Parathyroid adenoma (tissue), 2 donors: Measurements from ENCODE around the gene SH3GL2.

Experiments
- H2AFZ ChIP-seq: fragments of 300-600 bp; sonication (generic); one replicate; pipeline ENCODE4 v1.7.0; 2017; ENCODE audit warnings: antibody characterized with exemption, mild to moderate bottlenecking
- H3K27ac ChIP-seq: fragments of 300-600 bp; sonication (generic); one replicate; pipeline ENCODE4 v1.7.0; 2017
- H3K27me3 ChIP-seq: fragments of 300-600 bp; sonication (generic); one replicate; pipeline ENCODE4 v1.7.0; 2017; ENCODE audit warnings: low read length; ENCODE audit not compliant: control insufficient read depth, insufficient read depth
- H3K36me3 ChIP-seq: fragments of 300-600 bp; sonication (generic); one replicate; pipeline ENCODE4 v1.7.0; 2017; ENCODE audit warnings: low read length; ENCODE audit not compliant: control insufficient read depth, insufficient read depth
- H3K4me1 ChIP-seq: fragments of 300-600 bp; sonication (generic); one replicate; pipeline ENCODE4 v1.7.0; 2017; ENCODE audit warnings: control low read depth
- H3K4me2 ChIP-seq: fragments of 300-600 bp; sonication (generic); one replicate; pipeline ENCODE4 v1.7.0; 2017; ENCODE audit warnings: low read length
- H3K4me3 ChIP-seq: fragments of 300-600 bp; sonication (generic); one replicate; pipeline ENCODE4 v1.7.0; 2017; ENCODE audit warnings: low read depth, low read length
- H3K79me2 ChIP-seq: fragments of 300-600 bp; sonication (generic); one replicate; pipeline ENCODE4 v1.7.0; 2017; ENCODE audit warnings: control low read depth
- H3K9ac ChIP-seq: fragments of 300-600 bp; sonication (generic); one replicate; pipeline ENCODE4 v1.7.0; 2017; ENCODE audit warnings: mild to moderate bottlenecking
- H3K9me3 ChIP-seq: fragments of 300-600 bp; sonication (generic); one replicate; pipeline ENCODE4 v1.7.0; 2017; ENCODE audit warnings: low read length; ENCODE audit not compliant: control insufficient read depth
- CTCF ChIP-seq: fragments of 300-600 bp; sonication (generic); IDR thresholded peaks from one replicate; pipeline ENCODE4 v1.7.0; 2017; ENCODE audit warnings: antibody characterized with exemption, mild to moderate bottlenecking
- donor health status: primary hyperparathyroidism.

SH3GL2 gene

GRCh38 chr9:17739022-17739421 lies 160.2 kb downstream of the SH3GL2 start:
- no peak for TF ChIP-seq CTCF
- no peaks in the 10 kb centered on the region for H3K79me2 ChIP-seq
- H2AFZ ChIP-seq: no peak overlapping the region
- H3K27me3 ChIP-seq: no peaks in the 10 kb centered on the region
- H3K4me3 ChIP-seq: no peak overlapping the region
- no peaks in the 10 kb centered on the region for H3K4me1 ChIP-seq
- no peak overlapping the region for H3K4me2 ChIP-seq
- no peak overlapping the region for H3K27ac ChIP-seq
- H3K36me3 ChIP-seq: no peaks in the 10 kb centered on the region
- H3K9me3 ChIP-seq: no peaks in the 10 kb centered on the region
- no peak overlapping the region for H3K9ac ChIP-seq

GRCh38 chr9:17739736-17740135 lies 160.9 kb downstream of the SH3GL2 start:
- Histone ChIP-seq H3K4me3 (no peak overlapping the region), H3K27me3 (no peaks in the 10 kb centered on the region), H2AFZ (no peak overlapping the region), H3K27ac (no peak overlapping the region), H3K79me2 (no peaks in the 10 kb centered on the region), H3K36me3 (no peaks in the 10 kb centered on the region), H3K9ac (no peak overlapping the region), H3K4me1 (no peaks in the 10 kb centered on the region), H3K9me3 (no peaks in the 10 kb centered on the region), H3K4me2 (no peak overlapping the region)
- TF ChIP-seq CTCF: no peak

- Histone ChIP-seq H3K79me2 (no peaks in the 10 kb centered on the region), H3K36me3 (no peaks in the 10 kb centered on the region), H3K27me3 (no peaks in the 10 kb centered on the region), H3K9me3 (no peaks in the 10 kb centered on the region), H3K4me3 (no peak overlapping the region), H3K9ac (no peak overlapping the region), H3K27ac (no peak overlapping the region), H3K4me2 (no peak overlapping the region), H2AFZ (no peak overlapping the region), H3K4me1 (no peaks in the 10 kb centered on the region)
- TF ChIP-seq CTCF: no peak
These were observed 163.2 kb downstream of the SH3GL2 start for GRCh38 chr9:17742067-17742466.

GRCh38 chr9:17744786-17745185 lies 165.9 kb downstream of the SH3GL2 start:
- H3K9me3 ChIP-seq: no peaks in the 10 kb centered on the region
- H3K4me3 ChIP-seq: no peak overlapping the region
- no peak overlapping the region for H3K4me2 ChIP-seq

More at GRCh38 chr9:17744786-17745185, 165.9 kb downstream of the SH3GL2 start:
- no peak for TF ChIP-seq CTCF
- no peaks in the 10 kb centered on the region for H3K4me1 ChIP-seq
- H3K9ac ChIP-seq: no peak overlapping the region
- no peaks in the 10 kb centered on the region for H3K27me3 ChIP-seq
- no peaks in the 10 kb centered on the region for H3K79me2 ChIP-seq
- no peak overlapping the region for H2AFZ ChIP-seq
- no peak overlapping the region for H3K27ac ChIP-seq
- no peaks in the 10 kb centered on the region for H3K36me3 ChIP-seq
